GM23338 (cell line): ENCODE results near the gene DENND5A. TPM values are rescaled to one million over a fixed set of nuclear protein-coding genes. Genes with fewer than 3 reads are reported as not detected.

Experiments used
- ATAC-seq: fragments of 200-7000 bp; cut with Tn5 transposase; 3 replicates; pipeline ENCODE4 v1.9.1; 2020
- DNase-seq: peaks from one replicate; pipeline ENCODE4 v3.0.0-alpha.2; 2015; ENCODE audit warnings: low spot score
- H2AFZ ChIP-seq: fragments of 200-600 bp; sonication (generic); 2 replicates; pipeline ENCODE4 v1.8.0; 2016; ENCODE audit warnings: antibody characterized with exemption, mild to moderate bottlenecking, moderate library complexity
- H3F3A ChIP-seq: fragments of 200-600 bp; sonication (generic); replicated peaks from 2 replicates; pipeline ENCODE4 v1.8.0; 2017; ENCODE audit warnings: antibody characterized with exemption, mixed run types, low read depth
- H3K27ac ChIP-seq: fragments of 200-600 bp; sonication (generic); 2 replicates; pipeline ENCODE4 v1.6.1; 2016; ENCODE audit warnings: low read depth
- H3K27me3 ChIP-seq: fragments of 200-600 bp; sonication (generic); 2 replicates; pipeline ENCODE4 v1.8.0; 2016; ENCODE audit warnings: mild to moderate bottlenecking, mixed run types, moderate library complexity; ENCODE audit not compliant: insufficient read depth
- H3K36me3 ChIP-seq: fragments of 200-600 bp; sonication (generic); 2 replicates; pipeline ENCODE4 v1.8.0; 2016; ENCODE audit warnings: mild to moderate bottlenecking; ENCODE audit not compliant: insufficient read depth
- H3K4me1 ChIP-seq: fragments of 200-600 bp; sonication (generic); 2 replicates; pipeline ENCODE4 v1.8.0; 2016; ENCODE audit warnings: mild to moderate bottlenecking, moderate library complexity; ENCODE audit not compliant: insufficient read depth
- H3K4me2 ChIP-seq: fragments of 200-600 bp; sonication (generic); 2 replicates; pipeline ENCODE4 v1.7.1; 2017; ENCODE audit warnings: mixed run types
- H3K4me3 ChIP-seq: fragments of 200-600 bp; sonication (generic); 2 replicates; pipeline ENCODE4 v1.6.1; 2016; ENCODE audit warnings: mixed run types
- H3K79me2 ChIP-seq: fragments of 200-600 bp; sonication (generic); replicated peaks from 2 replicates; pipeline ENCODE4 v1.8.0; 2017; ENCODE audit warnings: mild to moderate bottlenecking; ENCODE audit not compliant: insufficient read depth
- H3K9me2 ChIP-seq: fragments of 200-600 bp; sonication (generic); 2 replicates; pipeline ENCODE4 v1.8.0; 2017; ENCODE audit not compliant: insufficient read depth
- H4K20me1 ChIP-seq: fragments of 200-600 bp; sonication (generic); replicated peaks from 2 replicates; pipeline ENCODE4 v1.8.0; 2017; ENCODE audit warnings: mild to moderate bottlenecking; ENCODE audit not compliant: insufficient read depth
- H3K27ac Mint-ChIP-seq: 2 replicates; pipeline ENCODE4 v1.8.0; 2020; ENCODE audit warnings: inconsistent platforms, mild to moderate bottlenecking, moderate library complexity, mixed read lengths
- H3K27me3 Mint-ChIP-seq: 3 replicates; pipeline ENCODE4 v1.8.0; 2022; ENCODE audit warnings: low read depth, mild to moderate bottlenecking, moderate library complexity, mixed read lengths, inconsistent platforms; ENCODE audit not compliant: insufficient read depth, poor library complexity
- H3K36me3 Mint-ChIP-seq: 3 replicates; pipeline ENCODE4 v1.8.0; 2021; ENCODE audit warnings: low read depth, mild to moderate bottlenecking, inconsistent platforms, moderate library complexity, mixed read lengths
- H3K4me1 Mint-ChIP-seq: 3 replicates; pipeline ENCODE4 v1.8.0; 2020; ENCODE audit warnings: mild to moderate bottlenecking, inconsistent platforms, mixed read lengths
- H3K4me3 Mint-ChIP-seq: 3 replicates; pipeline ENCODE4 v1.8.0; 2021; ENCODE audit warnings: moderate library complexity, mild to moderate bottlenecking, inconsistent platforms, mixed read lengths
- H3K9me3 Mint-ChIP-seq: 3 replicates; pipeline ENCODE4 v1.8.0; 2020; ENCODE audit warnings: moderate library complexity, mild to moderate bottlenecking, inconsistent platforms, mixed read lengths
- CREB1 ChIP-seq: fragments of 250-450 bp; sonication (Bioruptor Pico); IDR thresholded peaks from 2 replicates; pipeline ENCODE4 v1.5.0; 2020; ENCODE audit warnings: low read depth, mild to moderate bottlenecking, moderate library complexity
- CTCF ChIP-seq, 2 experiments: fragments of 200-600 bp in 1 of 2; sonication (generic) in 1 of 2; conservative IDR thresholded peaks; 2 replicates each; pipeline versions ENCODE4 v1.5.1 to v1.6.1; 2016 to 2017; ENCODE audit warnings: antibody characterized with exemption in 2 of 2, low read depth in 2 of 2, mild to moderate bottlenecking in 2 of 2, moderate library complexity in 1 of 2
- ETS1 ChIP-seq: IDR thresholded peaks from 2 replicates; pipeline ENCODE4 v1.6.1; 2016; ENCODE audit warnings: antibody characterized with exemption
- EZH2 ChIP-seq: fragments of 200-600 bp; sonication (generic); IDR thresholded peaks from one replicate; pipeline ENCODE4 v1.8.0; 2017; ENCODE audit warnings: antibody characterized with exemption, mild to moderate bottlenecking, low read depth; ENCODE audit not compliant: unreplicated experiment
- NANOG ChIP-seq: IDR thresholded peaks from 2 replicates; pipeline ENCODE4 v1.6.1; 2016; ENCODE audit warnings: antibody characterized with exemption, borderline replicate concordance
- POLR2AphosphoS5 ChIP-seq: IDR thresholded peaks from 2 replicates; pipeline ENCODE4 v1.6.1; 2016; ENCODE audit warnings: antibody characterized with exemption, low read depth
- STAT1 ChIP-seq: IDR thresholded peaks from one replicate; pipeline ENCODE4 v1.6.1; 2016; ENCODE audit warnings: antibody characterized with exemption; ENCODE audit not compliant: unreplicated experiment
- ZNF114 ChIP-seq: fragments of 250-450 bp; sonication (Bioruptor Pico); IDR thresholded peaks from 2 replicates; pipeline ENCODE4 v1.5.0; 2020; ENCODE audit warnings: mild to moderate bottlenecking, moderate library complexity
- ZNF331 ChIP-seq: fragments of 250-450 bp; sonication (Bioruptor Pico); IDR thresholded peaks from 2 replicates; pipeline ENCODE4 v1.5.0; 2020; ENCODE audit warnings: low read depth, mild to moderate bottlenecking, moderate library complexity
- ZNF462 ChIP-seq: fragments of 250-450 bp; sonication (Bioruptor Pico); IDR thresholded peaks from 2 replicates; pipeline ENCODE4 v1.5.0; 2020; ENCODE audit warnings: mild to moderate bottlenecking, moderate library complexity
- polyA plus RNA-seq: library from polyadenylated mRNA; unstranded; fragments of >200 nt; fragmentation: Nextera tagmentation; extraction: Ambion mirVana; gene quantifications from 2 replicates; pipeline ENCODE4 v1.2.1, GENCODE V29; 2016
- total RNA-seq: library from RNA; depleted of rRNA; stranded (reverse); fragments of >200 nt; shearing (Covaris generic); gene quantifications from 2 replicates; pipeline ENCODE4 v1.2.3, GENCODE V29; 2014

The DENND5A gene
- total and polyA plus RNA-seq, 2 experiments from 2014 or later = 28.1 to 56.3 TPM

GRCh38 chr11:9314291-9315077 lies 49.3 kb upstream of the DENND5A start, which contains the start of gene TMEM41B (continued):
- peak in 1 of 2 experiments; percentile 2; a peak in 1 of 4 replicates for TF ChIP-seq CTCF (conservative IDR thresholded peaks at IDR 0.05; ENCODE audit: low read depth in 2 of 2)
- no peak for TF ChIP-seq ZNF114
- peak; percentile 90 for TF ChIP-seq POLR2AphosphoS5
- TF ChIP-seq ZNF331 (CRISPR knock-in tag) = no peak
- TF ChIP-seq CREB1 = peak; percentile 85

- Mint-ChIP-seq H3K36me3 (peaks cover 6% of the 10 kb centered on the region; the same call in 2 of the 3 replicates), H3K4me3 (peak overlapping the region; percentile 98), H3K9me3 (no peaks in the 10 kb centered on the region; the same call in 2 of the 3 replicates), H3K27me3 (peaks cover 4% of the 10 kb centered on the region), H3K27ac (peak overlapping the region; percentile 98), H3K4me1 (peaks cover 29% of the 10 kb centered on the region)
- Histone ChIP-seq H3K4me1 (peaks cover 23% of the 10 kb centered on the region), H2AFZ (peak overlapping the region; percentile 67; the same call in 1 of the 2 replicates), H3K9me2 (no peaks in the 10 kb centered on the region), H3K27ac (peak overlapping the region; percentile 97), H4K20me1 (peaks cover 16% of the 10 kb centered on the region), H3K36me3 (no peaks in the 10 kb centered on the region), H3K27me3 (no peaks in the 10 kb centered on the region), H3F3A (peaks cover 12% of the 10 kb centered on the region; the same call in 1 of the 2 replicates), H3K4me3 (peak overlapping the region; percentile 98), H3K79me2 (peaks cover 54% of the 10 kb centered on the region), H3K4me2 (peak overlapping the region; percentile 99)
- DNase-seq (peak; percentile 54), ATAC-seq (peak; percentile 37)
- TF ChIP-seq ZNF462 (CRISPR knock-in tag) = no peak
- no peak for TF ChIP-seq EZH2
- no peak for TF ChIP-seq POLR2AphosphoS5
- TF ChIP-seq ZNF331 (CRISPR knock-in tag) = no peak
- TF ChIP-seq CTCF (conservative IDR thresholded peaks at IDR 0.05; ENCODE audit: low read depth in 2 of 2) = no peak
- no peak for TF ChIP-seq STAT1
- TF ChIP-seq ETS1 = no peak
- TF ChIP-seq NANOG = no peak
- no peak for TF ChIP-seq ZNF114
Measured at GRCh38 chr11:9313648-9314290, 48.6 kb upstream of the DENND5A start.
